Neural cell (in vitro differentiated cells): Measurements from ENCODE around the gene KIZ. TPM values are rescaled to one million over a fixed set of nuclear protein-coding genes. Genes with fewer than 3 reads are reported as not detected.
A peak's percentile ranks its signal among the peaks of the same experiment; 100 is the strongest.

Experiments used
- H2AFZ ChIP-seq: fragments of 200-600, 300-800 bp; sonication (generic), shearing (Covaris generic); 2 replicates; pipeline ENCODE4 v1.6.0; 2014; ENCODE audit warnings: low read depth, mild to moderate bottlenecking, antibody characterized with exemption, low read length, moderate library complexity
- H3F3A ChIP-seq: fragments of 200-600 bp; shearing (Covaris generic); 2 replicates; pipeline ENCODE4 v1.6.1; 2016; ENCODE audit warnings: mild to moderate bottlenecking, moderate library complexity, mixed read lengths, antibody characterized with exemption, low read length; ENCODE audit not compliant: insufficient read depth, poor library complexity, severe bottlenecking
- H3K27ac ChIP-seq: fragments of 200-600, 300-800 bp; sonication (generic), shearing (Covaris generic); 2 replicates; pipeline ENCODE4 v1.5.1; 2014; ENCODE audit warnings: mild to moderate bottlenecking, low read length, moderate library complexity
- H3K27me3 ChIP-seq: fragments of 300-800, 200-600 bp; sonication (generic), shearing (Covaris generic); 2 replicates; pipeline ENCODE4 v1.6.0; 2014; ENCODE audit warnings: mild to moderate bottlenecking, low read depth, low read length, moderate library complexity; ENCODE audit not compliant: insufficient read depth
- H3K36me3 ChIP-seq: fragments of 300-800, 200-600 bp; sonication (generic), shearing (Covaris generic); 2 replicates; pipeline ENCODE4 v1.5.1; 2014; ENCODE audit warnings: mild to moderate bottlenecking, antibody characterized with exemption, low read length, moderate library complexity; ENCODE audit not compliant: insufficient read depth
- H3K4me2 ChIP-seq: fragments of 300-800, 200-600 bp; sonication (generic), shearing (Covaris generic); 2 replicates; pipeline ENCODE4 v1.6.0; 2014; ENCODE audit warnings: mild to moderate bottlenecking, low read length
- H3K4me3 ChIP-seq: fragments of 300-800, 200-600 bp; sonication (generic), shearing (Covaris generic); 2 replicates; pipeline ENCODE4 v1.5.1; 2014; ENCODE audit warnings: mild to moderate bottlenecking, low read length, moderate library complexity
- H3K79me2 ChIP-seq: fragments of 200-600 bp; shearing (Covaris generic); replicated peaks from 2 replicates; pipeline ENCODE4 v1.6.0; 2014; ENCODE audit warnings: mild to moderate bottlenecking, low read length, moderate library complexity; ENCODE audit not compliant: insufficient read depth
- H3K9ac ChIP-seq: fragments of 300-800, 200-600 bp; sonication (generic), shearing (Covaris generic); 2 replicates; pipeline ENCODE4 v1.6.1; 2016; ENCODE audit warnings: mild to moderate bottlenecking, low read length, mixed read lengths
- H3K9me2 ChIP-seq: fragments of 200-600 bp; shearing (Covaris generic); 2 replicates; pipeline ENCODE4 v1.6.1; 2016; ENCODE audit warnings: mild to moderate bottlenecking, low read length, mixed read lengths; ENCODE audit not compliant: insufficient read depth
- H3K9me3 ChIP-seq: fragments of 200-600, 300-800 bp; sonication (generic), shearing (Covaris generic); 2 replicates; pipeline ENCODE4 v1.6.1; 2016; ENCODE audit warnings: mild to moderate bottlenecking, mixed run types, low read length, moderate library complexity, mixed read lengths
- H4K20me1 ChIP-seq: fragments of 200-600 bp; shearing (Covaris generic); 2 replicates; pipeline ENCODE4 v1.6.1; 2016; ENCODE audit warnings: mild to moderate bottlenecking, mixed run types; ENCODE audit not compliant: insufficient read depth
- EP300 ChIP-seq: fragments of 450-650 bp; conservative IDR thresholded peaks from 2 replicates; pipeline ENCODE4 v1.6.1; 2014; ENCODE audit warnings: antibody characterized with exemption, mild to moderate bottlenecking, moderate library complexity; ENCODE audit not compliant: poor library complexity, severe bottlenecking
- EZH2 ChIP-seq: fragments of 200-600, 300-800 bp; shearing (Covaris generic), sonication (generic); IDR thresholded peaks from 2 replicates; pipeline ENCODE4 v1.6.1; 2014; ENCODE audit warnings: antibody characterized with exemption, low read length, borderline replicate concordance, mild to moderate bottlenecking; ENCODE audit not compliant: insufficient read depth, poor library complexity, severe bottlenecking
- MXI1 ChIP-seq: fragments of 450-650 bp; conservative IDR thresholded peaks from 2 replicates; pipeline ENCODE4 v1.6.1; 2014; ENCODE audit warnings: antibody characterized with exemption, mild to moderate bottlenecking; ENCODE audit not compliant: poor library complexity, severe bottlenecking
- POLR2AphosphoS5 ChIP-seq: IDR thresholded peaks from 2 replicates; pipeline ENCODE4 v1.6.1; 2012
- RAD21 ChIP-seq: fragments of 450-650 bp; conservative IDR thresholded peaks from 2 replicates; pipeline ENCODE4 v1.6.1; 2014; ENCODE audit warnings: antibody characterized with exemption, mild to moderate bottlenecking, moderate library complexity
- SMC3 ChIP-seq: fragments of 450-650 bp; conservative IDR thresholded peaks from 2 replicates; pipeline ENCODE4 v1.6.1; 2014; ENCODE audit warnings: antibody characterized with exemption, mild to moderate bottlenecking, moderate library complexity; ENCODE audit not compliant: poor library complexity
- TAF1 ChIP-seq: IDR thresholded peaks from 2 replicates; pipeline ENCODE4 v1.6.1; 2012; ENCODE audit warnings: low read depth
- polyA plus RNA-seq: library from polyadenylated mRNA; depleted of rRNA; stranded (reverse); fragments of >200 nt; gene quantifications from 2 replicates; pipeline ENCODE4 v1.2.3, GENCODE V29; 2014
- TF ChIP-seq, protein P1 (sequence below): IDR thresholded peaks from 2 replicates; pipeline ENCODE4 v1.6.1; 2012; ENCODE audit warnings: borderline replicate concordance
- TF ChIP-seq, protein P2 (sequence below): fragments of 450-650 bp; IDR thresholded peaks from 2 replicates; pipeline ENCODE4 v1.5.1; 2014; ENCODE audit warnings: antibody characterized with exemption, mild to moderate bottlenecking, moderate library complexity; ENCODE audit not compliant: poor library complexity, severe bottlenecking

Gene KIZ
- polyA plus RNA-seq, 1 donor from 2014 or later = 3.6 TPM

DNA sequence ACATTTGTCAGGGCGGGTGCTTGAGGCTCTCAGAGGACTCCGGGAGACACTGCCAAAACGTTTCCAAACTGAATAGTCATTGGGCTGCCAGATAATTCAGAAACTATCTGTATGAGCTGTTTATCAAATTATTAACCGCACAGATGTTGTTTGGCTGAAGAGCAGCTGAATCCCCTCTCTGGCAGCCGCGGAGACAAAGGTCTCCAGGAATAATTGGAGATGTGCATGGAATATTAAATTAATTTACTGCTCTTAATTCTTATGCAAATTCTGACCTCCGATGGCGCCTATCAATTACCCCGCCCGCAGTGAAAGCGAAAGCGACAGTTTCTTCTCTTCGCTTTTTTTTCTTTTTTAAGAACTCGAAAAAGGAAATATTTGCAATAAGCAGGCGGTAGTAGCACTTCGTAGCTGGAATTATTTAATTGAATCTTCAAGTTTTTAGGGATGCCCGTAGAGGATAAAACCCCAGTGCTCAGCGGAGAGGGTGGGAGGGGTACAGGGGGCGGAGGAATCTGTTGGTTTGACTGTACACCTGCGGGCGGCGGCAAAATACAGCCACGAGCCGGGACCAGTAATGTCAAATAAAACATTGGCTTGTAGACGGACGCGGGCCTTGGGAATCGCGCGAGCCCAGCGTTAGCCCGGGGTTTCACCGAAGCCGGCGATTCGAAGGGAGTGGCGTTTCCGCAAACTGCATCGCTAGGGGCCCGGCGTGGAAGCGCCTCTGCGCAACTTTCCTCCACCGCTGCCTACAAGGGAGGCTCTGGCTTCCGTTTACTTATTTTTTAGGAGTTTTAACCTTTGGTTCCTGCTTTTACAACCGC, 25.9 kb upstream of the KIZ start:
- no peak overlapping the region for H2AFZ ChIP-seq
- no peak overlapping the region for H3K9ac ChIP-seq
- H3K27ac ChIP-seq = no peak overlapping the region

DNA sequence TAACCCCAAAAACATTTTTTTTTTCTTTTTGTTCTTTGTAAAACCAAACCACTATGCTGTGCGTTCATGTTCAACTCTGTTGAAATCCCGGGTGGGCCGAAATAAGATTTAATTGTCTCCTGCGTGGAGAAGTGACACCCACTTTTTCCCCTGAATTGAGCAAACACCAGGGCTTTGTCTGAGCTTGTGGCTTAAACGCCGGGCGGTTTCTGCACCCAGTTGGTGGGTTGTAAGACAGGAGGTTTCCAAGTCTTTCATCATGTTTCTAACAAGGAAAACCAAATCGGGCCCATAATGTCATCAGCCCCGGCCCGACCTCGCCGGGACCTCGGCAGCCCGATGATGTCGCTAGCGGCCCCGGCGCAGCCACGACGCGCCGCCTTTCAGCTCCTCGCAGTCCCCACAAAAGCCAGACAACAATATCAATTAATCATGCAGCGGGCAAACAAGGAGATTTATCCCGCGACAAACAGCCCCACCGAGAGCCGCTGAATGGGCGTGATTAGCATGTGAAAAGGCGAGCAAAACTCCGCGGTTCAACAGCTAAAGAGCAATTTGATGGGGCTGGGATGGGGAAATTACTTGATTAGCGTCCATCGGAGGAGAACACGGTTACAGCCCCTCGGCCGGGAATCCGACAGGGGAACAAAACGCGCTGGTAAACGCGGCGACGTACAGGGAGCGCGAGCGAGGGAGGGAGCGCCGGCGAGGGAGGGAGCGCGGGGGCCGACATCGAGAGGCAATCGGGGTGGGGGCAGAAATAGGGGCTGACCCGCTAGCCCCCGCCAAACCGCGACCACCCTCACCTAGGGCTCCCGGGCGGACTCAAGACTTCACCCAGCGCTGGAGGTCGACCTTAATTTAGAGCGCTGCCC, 25.1 kb upstream of the KIZ start:
- no peak overlapping the region for H3K4me2 ChIP-seq
- no peaks in the 10 kb centered on the region for H3K9me2 ChIP-seq
- no peaks in the 10 kb centered on the region for H4K20me1 ChIP-seq
- no peaks in the 10 kb centered on the region for H3K79me2 ChIP-seq
- H2AFZ ChIP-seq = no peak overlapping the region
- H3F3A ChIP-seq = peaks cover 4% of the 10 kb centered on the region
- H3K27ac ChIP-seq = no peak overlapping the region
- no peaks in the 10 kb centered on the region for H3K36me3 ChIP-seq
- H3K9ac ChIP-seq = no peak overlapping the region
- peaks cover 100% of the 10 kb centered on the region for H3K27me3 ChIP-seq
- no peaks in the 10 kb centered on the region for H3K9me3 ChIP-seq
- peak overlapping the region; percentile 30 for H3K4me3 ChIP-seq
- TF ChIP-seq, protein P1, sequence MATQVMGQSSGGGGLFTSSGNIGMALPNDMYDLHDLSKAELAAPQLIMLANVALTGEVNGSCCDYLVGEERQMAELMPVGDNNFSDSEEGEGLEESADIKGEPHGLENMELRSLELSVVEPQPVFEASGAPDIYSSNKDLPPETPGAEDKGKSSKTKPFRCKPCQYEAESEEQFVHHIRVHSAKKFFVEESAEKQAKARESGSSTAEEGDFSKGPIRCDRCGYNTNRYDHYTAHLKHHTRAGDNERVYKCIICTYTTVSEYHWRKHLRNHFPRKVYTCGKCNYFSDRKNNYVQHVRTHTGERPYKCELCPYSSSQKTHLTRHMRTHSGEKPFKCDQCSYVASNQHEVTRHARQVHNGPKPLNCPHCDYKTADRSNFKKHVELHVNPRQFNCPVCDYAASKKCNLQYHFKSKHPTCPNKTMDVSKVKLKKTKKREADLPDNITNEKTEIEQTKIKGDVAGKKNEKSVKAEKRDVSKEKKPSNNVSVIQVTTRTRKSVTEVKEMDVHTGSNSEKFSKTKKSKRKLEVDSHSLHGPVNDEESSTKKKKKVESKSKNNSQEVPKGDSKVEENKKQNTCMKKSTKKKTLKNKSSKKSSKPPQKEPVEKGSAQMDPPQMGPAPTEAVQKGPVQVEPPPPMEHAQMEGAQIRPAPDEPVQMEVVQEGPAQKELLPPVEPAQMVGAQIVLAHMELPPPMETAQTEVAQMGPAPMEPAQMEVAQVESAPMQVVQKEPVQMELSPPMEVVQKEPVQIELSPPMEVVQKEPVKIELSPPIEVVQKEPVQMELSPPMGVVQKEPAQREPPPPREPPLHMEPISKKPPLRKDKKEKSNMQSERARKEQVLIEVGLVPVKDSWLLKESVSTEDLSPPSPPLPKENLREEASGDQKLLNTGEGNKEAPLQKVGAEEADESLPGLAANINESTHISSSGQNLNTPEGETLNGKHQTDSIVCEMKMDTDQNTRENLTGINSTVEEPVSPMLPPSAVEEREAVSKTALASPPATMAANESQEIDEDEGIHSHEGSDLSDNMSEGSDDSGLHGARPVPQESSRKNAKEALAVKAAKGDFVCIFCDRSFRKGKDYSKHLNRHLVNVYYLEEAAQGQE = no peak
- TF ChIP-seq RAD21 = no peak
- no peak for TF ChIP-seq TAF1
- no peak for TF ChIP-seq MXI1
- TF ChIP-seq, protein P2, sequence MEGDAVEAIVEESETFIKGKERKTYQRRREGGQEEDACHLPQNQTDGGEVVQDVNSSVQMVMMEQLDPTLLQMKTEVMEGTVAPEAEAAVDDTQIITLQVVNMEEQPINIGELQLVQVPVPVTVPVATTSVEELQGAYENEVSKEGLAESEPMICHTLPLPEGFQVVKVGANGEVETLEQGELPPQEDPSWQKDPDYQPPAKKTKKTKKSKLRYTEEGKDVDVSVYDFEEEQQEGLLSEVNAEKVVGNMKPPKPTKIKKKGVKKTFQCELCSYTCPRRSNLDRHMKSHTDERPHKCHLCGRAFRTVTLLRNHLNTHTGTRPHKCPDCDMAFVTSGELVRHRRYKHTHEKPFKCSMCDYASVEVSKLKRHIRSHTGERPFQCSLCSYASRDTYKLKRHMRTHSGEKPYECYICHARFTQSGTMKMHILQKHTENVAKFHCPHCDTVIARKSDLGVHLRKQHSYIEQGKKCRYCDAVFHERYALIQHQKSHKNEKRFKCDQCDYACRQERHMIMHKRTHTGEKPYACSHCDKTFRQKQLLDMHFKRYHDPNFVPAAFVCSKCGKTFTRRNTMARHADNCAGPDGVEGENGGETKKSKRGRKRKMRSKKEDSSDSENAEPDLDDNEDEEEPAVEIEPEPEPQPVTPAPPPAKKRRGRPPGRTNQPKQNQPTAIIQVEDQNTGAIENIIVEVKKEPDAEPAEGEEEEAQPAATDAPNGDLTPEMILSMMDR = no peak
- TF ChIP-seq EP300 = no peak
- TF ChIP-seq SMC3 = no peak

More for the DNA sequence above, 25.9 kb upstream of the KIZ start:
- Histone ChIP-seq H3K4me2 (no peak overlapping the region), H4K20me1 (no peaks in the 10 kb centered on the region), H3K79me2 (no peaks in the 10 kb centered on the region), H3K9me2 (no peaks in the 10 kb centered on the region), H3K9me3 (no peaks in the 10 kb centered on the region), H3K36me3 (no peaks in the 10 kb centered on the region), H3K27me3 (peaks cover 100% of the 10 kb centered on the region), H3F3A (peaks cover 4% of the 10 kb centered on the region), H3K4me3 (no peak overlapping the region)
- TF ChIP-seq SMC3 = no peak
- no peak for TF ChIP-seq TAF1
- TF ChIP-seq, protein P2 = no peak
- no peak for TF ChIP-seq EZH2
- no peak for TF ChIP-seq MXI1
- no peak for TF ChIP-seq POLR2AphosphoS5
- TF ChIP-seq, protein P1 = no peak
- TF ChIP-seq EP300 = no peak
- TF ChIP-seq RAD21 = no peak
